Activated effector memory CD4-positive, alpha-beta T cell treated with Interleukin-2 at 50 U/mL for 16 hours (primary cell): ENCODE measurements around the gene STON1.
"Not testable (repeated sequence)": the region's sequence is repeated elsewhere in the genome, so short reads cannot be mapped to it uniquely, and the experiment has no call there.

ENCODE experiments used
- DNase-seq: peaks from one replicate; pipeline ENCODE4 v3.0.0-alpha.2; 2020

Gene STON1

DNA sequence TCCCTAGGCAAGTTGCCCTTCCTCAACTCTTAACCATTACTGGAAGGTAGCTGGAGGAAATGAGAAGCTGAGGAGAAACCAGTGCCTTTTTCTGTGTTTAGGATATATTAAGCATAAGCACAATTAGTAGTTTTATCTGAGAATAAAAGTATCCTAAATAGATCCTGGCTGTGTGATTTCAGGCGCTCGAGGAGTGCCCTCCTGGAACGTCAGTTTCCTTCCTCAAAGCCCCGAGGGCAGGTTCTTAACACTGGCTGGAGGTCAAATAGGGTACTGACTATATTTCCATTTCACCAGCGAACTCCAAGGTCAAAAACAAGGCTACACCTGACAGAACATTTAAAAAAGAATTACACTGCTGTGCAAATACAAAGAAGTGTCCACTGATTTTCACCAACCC is 1.5 kb upstream of the STON1 start:
- DNase-seq: no peak

DNA sequence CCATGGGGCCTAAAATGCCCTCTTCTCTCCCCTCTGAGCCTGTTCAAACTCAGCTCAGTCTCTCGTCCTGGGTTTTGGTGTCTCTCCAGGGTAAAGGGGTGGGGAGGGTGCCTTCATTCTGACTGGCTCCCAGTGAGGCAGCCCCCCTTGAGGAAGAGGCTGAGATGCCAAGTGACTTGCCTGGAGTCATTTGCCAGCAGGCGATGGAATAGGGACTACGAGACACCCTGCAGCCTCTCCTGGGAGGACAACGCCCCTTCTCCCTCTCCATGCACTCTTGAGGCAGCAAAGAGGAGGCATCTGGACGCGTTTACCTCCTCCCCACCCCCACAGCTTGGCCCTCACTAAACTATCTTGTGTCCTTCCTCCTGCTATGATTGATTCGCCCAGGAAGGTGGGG is 760 bp upstream of the STON1 start:
- DNase-seq: no peak

DNA sequence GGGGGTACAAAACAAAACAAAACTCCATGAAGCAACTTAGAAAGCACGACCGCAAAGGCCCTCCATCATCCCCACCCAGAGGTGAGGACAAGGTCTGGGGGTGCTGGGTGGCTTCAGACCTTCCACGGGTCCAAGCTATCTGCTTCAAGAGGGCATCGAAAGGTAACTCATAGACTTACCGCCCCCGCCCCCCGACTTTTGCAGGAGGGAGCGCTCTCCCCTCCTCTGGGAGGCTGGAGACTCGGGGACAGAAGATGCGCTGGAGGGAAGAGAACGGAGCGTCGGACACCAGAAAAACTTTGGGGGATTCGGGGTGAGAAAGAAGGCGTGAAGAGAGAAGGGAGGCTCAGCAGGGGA is 300 bp upstream of the STON1 start:
- DNase-seq: no peak

DNA sequence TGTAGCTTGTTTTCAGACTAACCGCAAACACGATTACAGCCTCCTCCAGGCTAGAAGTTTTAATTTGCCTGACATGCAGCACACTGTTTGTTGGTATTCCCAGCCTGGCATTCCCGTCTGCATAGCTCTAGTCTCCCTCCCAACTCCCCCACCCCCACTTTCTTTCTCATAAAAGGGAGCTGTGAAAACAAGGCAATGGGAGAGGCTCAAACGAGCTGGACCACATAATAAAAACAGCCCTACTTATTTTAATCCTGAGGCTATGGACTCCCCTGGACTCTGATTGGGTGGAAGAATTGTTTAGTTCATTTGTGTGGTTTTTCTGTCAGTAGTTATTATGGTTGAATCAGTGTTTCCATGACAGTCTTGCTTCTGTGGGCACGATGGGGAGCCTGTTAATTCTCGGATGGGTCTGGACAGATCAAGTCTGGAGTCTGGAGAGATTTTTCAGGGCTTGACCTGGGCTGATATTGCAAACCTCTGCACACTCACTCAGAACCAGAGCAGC is 1.2 kb downstream of the STON1 start:
- no peak for DNase-seq

DNA sequence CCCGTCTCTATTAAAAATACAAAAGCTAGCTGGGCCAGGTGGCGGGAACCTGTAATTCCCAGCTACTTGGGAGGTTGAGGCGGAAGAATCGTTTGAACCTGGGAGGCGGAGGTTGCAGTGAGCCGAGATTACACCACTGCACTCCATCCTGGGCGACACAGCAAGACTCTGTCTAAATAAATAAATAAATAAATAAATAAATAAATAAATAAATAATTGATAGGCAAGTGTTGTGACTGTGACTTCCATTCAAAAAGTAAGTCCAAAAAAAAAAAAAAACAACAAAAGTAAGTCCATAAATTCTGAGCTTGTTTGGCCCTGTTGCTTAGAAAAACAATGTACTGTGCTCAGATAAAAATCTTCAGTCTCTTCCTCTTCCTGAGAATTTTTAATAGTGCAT is 2.2 kb downstream of the STON1 start:
- no peak for DNase-seq

DNA sequence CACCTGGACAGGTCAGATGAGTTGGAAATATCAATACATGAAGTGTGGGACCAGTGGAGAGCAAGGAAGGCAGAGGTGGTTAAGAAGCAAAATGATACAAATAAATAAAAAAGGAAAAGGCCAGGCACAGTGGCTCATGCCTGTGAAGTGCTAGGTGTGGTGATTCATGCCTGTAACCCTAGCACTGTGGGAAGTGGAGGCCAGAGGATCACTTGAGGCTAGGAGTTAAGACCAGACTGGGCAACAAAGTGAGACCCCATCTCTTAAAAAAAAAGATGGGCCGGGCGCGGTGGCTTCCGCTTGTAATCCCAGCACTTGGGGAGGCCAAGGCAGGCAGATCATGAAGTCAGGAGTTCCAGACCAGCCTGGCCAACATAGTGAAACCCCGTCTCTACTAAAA is 2.9 kb downstream of the STON1 start:
- no peak for DNase-seq

DNA sequence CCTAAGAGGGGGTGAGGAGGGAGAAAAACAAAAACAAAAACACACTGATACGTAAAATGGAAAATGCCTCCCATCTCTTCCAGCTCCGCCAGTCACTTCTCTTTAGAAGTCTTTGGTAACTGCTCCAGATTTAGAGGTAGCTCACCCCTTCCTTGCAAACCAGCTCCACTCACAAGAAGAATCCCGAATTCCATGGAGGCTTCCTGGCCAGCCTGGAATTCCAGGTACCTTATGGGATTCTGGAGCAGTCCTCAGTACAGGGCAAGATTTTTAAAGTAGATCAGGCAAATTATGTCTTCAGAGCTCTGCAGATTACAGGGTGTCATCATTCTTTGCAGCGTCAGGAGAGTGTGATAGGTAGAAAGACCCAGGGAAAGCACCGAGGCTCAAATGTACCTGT is 4.8 kb downstream of the STON1 start:
- DNase-seq: no peak

DNA sequence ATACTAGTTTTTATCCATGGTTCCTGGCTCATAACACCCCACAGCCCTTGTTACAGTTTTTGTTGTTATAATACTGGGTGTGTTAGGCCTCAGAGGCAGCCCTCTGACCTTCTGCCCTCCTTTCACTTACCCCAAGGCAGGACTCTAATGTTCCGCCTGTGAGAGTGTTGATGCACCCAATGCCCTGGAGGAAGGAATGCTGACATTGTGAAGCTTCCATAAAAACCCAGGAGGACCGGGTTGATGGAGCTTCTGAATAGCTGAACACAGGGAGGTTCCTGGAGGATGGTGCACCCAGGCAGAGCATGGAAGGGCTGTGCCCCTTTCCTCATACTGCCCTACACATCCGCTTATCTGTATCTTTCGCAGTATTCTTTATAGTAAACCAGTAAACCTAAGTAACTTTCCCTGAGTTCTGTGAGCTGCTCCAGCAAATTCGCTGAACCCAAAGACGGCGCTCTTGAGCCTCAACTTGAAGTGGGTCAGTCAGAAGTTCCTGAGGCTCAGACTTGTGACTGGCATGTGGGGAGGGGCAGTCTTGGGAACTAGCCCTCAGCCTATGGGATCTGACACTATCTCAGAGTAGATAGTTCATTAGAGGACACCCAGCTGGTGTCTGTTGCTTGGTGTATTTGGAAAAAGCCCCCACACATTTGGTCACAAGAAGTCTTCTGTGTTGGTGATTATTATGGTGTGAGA is 10.4 kb downstream of the STON1 start:
- no peak for DNase-seq

DNA sequence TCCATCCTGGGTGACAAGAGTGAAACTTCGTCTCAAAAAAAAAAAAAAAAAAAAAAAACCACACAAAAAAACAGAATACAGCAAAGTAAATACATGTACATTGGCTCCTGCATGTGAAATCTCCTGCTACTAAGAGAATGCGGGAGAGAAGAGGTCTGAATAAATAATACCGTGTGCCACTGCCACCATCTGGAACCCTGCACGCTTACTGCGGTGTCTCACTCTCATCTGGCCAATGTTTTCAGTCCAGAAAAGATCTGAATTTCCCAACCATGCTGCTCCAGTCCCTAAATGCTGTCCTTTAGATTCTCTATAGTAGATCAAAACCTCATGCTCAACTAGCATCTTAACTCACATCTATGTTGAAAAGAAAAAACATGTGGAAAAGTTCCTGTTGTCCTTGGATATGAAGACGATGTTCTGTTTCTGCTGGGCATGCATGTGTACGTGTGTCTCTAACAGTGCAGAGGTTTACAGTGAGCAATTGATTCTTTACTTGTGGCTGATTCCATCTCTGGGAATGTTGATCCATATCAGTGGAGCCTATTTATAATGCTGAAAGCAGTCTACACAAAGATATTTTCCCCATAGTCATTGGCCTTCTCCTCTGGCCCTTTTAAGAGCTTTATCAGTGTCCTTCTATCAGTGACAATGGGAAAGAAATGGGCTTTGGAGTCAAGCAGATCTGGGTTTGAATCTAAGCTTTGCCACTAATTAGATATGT is 11.9 kb downstream of the STON1 start:
- DNase-seq: no peak

DNA sequence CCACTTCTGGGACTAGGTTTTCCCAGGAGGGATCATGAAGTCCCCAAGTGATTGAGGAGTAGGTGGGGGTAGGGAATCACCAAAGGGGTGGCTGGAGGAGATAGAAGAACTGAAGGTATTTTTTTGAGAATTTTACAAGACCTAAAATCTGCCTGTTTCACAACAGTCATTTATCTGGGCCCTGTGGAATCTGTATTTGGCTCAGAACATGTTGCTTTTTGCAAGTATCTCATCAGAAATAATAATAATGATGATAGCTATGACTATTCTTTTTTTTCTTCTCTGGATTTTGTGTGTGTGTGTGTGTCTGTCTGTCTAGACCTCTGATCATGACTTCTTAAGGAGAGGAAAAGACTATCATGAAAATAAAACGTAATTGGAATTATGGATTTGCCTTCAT is 13.9 kb downstream of the STON1 start:
- DNase-seq: no peak

DNA sequence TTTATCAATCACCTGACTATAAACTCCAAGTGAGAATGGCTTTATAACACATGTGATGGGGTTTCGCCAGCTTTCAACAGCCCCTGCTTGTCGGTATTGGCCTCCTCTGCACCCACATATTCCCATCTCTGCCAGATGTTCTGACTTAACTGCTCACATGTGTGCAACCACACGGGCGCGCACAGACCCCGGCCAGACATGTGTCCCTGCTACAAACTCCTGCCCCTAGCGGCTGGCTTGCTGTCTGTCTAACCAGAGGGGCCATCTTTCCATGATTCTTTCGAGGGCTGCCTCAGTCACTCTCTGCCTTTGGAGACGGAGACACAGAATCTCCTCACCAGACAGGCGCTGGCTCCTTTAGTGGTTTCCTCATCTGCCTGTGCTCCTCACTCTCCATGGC is 15.3 kb downstream of the STON1 start:
- no peak for DNase-seq

DNA sequence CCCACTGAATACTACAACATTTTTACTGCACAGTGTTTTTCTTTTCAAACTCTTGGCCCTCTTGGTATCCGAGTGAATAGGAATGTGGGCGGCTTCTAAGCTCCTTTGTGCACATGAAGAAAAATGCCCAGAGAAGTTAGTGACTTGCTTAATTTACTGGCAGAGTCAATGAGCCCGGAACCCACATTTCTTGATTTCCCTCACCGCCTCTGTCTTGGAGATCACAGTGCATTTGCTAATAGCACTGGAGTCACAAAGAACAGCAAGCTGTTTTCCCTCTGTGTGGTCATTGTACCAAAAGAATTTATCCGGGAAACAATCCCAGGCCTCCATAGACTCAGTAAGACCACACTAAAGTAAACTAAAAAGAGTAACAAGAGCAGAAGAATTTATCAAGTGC is 18.9 kb downstream of the STON1 start:
- no peak for DNase-seq

DNA sequence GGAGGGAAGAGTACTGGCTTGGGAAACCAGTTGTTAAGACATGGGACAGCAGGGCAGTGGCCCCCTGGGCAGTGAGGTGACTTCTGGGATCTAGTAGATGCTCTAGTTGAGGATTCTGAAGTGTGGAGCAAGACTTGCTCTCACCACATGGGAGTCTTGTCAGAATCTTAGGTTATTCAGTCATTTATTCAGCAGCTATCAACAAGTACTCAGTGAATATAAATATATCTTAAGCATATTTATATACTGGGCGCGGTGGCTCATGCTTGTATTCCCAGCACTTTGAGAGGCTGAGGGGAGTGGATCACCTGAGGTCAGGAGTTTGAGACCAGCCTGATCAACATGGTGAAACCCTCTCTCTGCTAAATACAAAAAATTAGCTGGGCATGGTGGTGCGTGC is 20.0 kb downstream of the STON1 start:
- no peak for DNase-seq

DNA sequence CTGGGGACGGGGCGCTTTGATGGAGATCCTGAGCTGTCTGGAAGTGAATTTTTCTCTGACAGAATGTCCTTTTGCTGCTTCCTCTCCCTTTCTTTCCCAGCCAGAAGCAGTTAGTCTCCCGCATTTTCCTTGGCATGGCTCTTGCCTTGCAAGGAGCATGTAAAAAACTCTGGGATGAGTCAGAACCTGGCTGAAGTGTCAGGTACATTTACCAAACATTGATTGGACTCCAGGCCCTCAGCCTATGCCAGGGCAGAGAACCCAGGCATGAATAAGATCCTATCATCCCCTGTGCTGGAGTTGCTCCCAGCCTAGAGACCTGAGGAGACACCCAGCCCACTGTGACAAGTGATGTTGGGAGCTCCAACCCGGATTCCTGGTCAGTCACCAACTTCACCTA is 21.6 kb downstream of the STON1 start:
- no peak for DNase-seq

DNA sequence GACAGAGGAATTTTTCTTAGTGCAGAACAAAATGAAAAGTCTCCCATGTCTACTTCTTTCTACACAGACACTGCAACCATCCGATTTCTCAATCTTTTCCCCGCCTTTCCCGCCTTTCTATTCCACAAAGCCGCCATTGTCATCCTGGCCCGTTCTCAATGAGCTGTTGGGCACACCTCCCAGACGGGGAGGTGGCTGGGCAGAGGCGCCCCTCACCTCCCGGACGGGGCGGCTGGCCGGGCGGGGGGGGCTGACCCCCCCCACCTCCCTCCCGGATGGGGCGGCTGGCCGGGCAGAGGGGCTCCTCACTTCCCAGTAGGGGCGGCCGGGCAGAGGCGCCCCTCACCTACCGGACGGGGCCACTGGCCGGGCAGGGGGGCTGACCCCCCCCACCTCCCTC is 25.1 kb downstream of the STON1 start:
- not testable (repeated sequence) for DNase-seq

DNA sequence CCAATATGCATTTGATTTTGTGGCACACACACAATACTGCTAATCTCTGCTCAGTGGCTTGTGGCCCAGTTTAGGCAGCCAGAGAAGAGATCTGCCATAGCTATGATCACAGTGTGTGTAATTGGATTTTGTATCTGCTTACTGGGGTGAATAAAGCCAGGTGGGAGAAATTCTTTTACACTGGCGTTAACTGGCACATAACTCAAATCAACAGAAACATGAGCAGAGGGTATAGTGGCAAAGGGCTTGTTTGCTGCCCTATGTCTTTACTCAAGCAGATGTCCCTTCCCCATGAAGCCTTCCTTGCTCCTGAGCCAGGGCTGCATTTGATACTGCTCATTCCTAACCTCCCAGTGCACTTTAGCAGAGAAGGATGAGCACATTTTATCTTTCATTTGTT is 28.5 kb downstream of the STON1 start:
- no peak for DNase-seq

DNA sequence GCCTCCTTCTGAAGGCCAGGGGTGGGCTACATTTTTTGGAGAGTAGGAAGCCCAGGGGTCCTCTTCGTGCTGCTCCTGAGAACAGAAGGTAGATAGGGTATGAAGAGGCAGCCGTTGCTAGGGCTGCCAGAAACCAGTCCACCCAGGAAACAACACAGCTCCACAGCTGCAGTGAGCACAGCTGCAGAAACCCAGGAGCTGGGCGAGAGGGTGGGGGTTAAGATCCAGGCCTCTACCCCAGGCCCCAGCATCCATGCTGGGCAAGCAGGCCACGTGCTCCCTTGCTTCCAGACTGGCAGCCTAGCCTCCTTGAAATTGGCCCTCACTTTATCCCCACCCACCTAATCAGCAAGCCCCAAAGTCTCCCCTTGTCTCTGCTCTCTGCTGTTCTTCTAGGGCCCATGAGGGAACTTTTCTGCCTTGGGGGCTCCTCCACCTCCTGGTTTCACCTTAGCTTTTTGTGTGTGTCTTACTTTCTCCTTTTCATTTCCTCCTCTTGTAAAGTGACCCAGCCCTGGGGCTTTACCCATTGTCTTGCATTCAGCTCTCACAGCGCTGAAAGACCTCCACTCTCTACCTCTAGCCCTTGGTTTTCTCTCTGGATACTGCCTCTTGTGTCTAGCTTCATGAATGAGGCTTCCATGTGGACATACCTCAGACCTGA is 30.7 kb downstream of the STON1 start:
- no peak for DNase-seq

DNA sequence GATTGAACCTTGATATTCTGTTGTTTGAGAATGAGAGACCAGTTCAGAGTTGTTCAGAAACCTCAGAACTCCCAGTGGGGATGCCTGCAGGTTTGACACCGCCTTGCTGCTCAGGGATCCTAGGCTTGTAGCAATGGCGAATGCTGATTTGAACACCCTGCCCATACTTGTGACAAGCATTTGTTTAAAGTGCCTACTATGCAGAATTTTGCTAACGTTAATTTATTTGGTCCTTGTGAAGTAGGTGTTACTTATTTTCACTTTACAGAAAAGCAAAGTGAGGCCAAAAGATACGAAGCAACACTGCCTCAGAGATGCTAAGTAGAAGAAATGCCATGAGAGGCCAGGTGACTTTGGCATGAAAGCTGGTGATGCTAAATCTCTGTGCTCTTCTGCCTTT is 32.3 kb downstream of the STON1 start:
- no peak for DNase-seq

DNA sequence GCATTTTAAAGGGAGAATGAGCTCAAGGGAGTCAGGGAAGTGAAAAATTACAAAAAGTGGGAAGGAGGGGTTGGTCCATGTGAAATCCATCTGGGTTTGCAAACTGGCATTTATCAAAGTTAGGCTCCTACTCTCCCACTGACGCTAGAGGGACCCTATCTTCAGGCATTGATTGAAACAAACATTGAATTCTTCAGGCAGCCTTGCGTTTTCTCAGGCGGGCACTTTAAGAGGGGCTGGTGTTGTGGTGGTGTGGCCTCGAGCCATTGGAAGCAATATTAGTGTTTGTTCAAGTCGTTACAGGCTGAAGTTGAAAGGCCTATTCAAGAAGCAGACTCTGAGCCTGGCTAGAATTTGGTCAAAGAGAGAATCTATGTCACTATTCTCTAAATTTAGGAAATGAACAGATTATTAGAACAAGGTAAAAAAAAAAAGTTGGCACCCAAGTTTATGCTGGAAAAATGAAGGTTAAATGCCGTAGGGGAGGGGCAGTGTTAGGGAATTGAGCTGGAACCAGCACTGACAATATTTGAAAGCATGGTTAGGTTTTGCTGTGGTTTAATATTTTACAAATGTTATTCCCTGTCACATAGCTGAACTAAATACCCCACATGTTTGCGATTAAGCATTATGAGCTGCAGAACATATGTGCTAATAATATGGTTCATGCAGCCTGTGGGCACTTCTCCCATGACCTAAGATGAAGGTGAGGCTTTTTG is 36.8 kb downstream of the STON1 start:
- DNase-seq: no peak

DNA sequence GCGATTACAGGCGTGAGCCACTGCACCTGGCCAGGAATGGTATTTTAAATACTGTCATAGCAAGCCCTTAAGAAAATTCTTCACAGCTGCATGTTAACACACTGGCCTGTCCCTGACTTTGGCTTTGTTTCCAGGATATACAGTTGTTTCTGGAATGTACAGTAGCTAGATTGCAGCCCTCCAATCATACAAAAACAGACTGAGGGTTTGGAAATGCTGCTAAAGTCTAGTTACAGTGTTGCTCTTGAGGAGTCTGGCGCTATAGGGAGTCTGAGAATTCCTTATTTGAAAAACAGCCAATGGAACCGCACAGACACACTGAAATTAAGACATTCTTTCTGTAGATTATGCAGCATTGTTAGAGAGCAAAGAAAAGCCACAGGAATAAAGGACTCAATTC is 37.7 kb downstream of the STON1 start:
- no peak for DNase-seq

DNA sequence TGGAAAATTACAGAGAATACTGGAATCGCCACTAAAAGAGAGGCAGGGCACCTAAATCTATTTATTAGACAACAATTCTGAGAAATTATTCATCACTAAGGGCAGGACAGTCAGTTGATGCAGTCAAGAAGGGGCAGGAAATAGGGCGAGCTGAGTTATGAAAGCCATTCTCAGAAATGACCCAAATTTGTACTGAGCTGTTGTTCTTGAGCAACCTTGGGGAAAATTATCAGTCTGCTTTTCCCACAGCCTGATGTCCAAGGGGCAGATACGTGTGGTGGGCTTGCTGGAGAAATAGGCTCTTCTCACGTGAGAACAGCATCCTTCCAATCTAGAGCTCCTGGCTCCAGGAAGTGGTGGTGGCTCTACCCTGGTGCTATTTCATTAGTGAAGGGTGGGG is 38.6 kb downstream of the STON1 start:
- no peak for DNase-seq

DNA sequence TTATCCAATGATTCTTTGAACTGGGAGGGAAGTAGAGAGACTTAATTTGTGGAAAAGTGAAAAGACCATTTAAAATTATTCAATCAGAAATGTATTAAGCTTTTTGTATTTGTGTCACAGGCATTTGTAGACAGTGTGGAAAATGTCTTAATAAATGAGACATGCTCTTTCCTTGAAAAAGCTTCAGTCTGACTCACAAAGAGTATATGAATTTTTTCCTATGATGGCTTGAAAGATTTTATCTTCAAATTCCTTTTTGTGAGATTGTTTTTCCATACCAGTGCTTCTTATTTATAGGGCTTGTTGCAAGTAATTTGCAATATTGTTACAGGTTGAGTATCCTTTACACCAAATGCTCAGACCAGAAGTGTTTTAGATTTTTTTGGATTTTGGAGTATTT is 39.5 kb downstream of the STON1 start:
- DNase-seq: no peak

DNA sequence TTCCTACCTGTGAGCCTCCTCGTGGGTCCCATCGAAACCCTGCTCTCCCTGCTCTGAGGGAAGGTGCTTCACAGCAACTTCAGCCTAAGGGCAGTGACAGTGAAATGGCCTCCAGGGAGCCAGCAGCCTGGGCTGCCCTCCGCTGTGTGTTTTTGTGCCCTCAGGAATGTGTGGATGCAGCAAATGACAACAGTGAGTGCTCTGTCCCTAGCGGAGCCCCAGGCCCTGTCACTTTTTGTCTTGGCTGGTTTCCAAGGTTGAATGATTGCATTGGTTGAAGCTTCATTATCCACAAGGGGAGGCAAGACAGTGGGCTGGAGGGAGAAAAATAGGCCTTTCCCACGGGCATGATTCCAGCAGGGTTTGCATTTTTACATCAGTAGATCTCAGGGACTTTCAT is 42.9 kb downstream of the STON1 start:
- DNase-seq: no peak
